Fibroblast of lung (primary cell): ENCODE results near the gene KLHL29.

Experiments used
- CTCF ChIP-seq, 2 donors: IDR thresholded peaks in 1 of 2; conservative IDR thresholded peaks in 1 of 2; 1 replicate in 1 of 2; 2 replicates in 1 of 2; pipeline ENCODE4 v1.5.1; 2011 to 2012; ENCODE audit warnings: low read length in 2 of 2, control low read depth in 1 of 2, inconsistent platforms in 1 of 2, low read depth in 1 of 2, mild to moderate bottlenecking in 1 of 2
- EZH2 ChIP-seq: IDR thresholded peaks from 2 replicates; pipeline ENCODE4 v1.5.1; 2012; ENCODE audit warnings: low read length, control low read depth, mild to moderate bottlenecking; ENCODE audit errors: missing control alignments

- TF ChIP-seq CTCF (conservative IDR thresholded peaks at IDR 0.05 in 1 of 2, IDR thresholded peaks at IDR 0.05 in 1 of 2; ENCODE audit: low read depth in 1 of 2, low read length in 2 of 2) = no peak
- no peak for TF ChIP-seq EZH2
Observed at GRCh38 chr2:23551875-23552274, 166.9 kb downstream of the KLHL29 start.
